K562 (cell line): ENCODE measurements around the gene ATP2A3. TPM values are rescaled to one million over a fixed set of nuclear protein-coding genes. Genes with fewer than 3 reads are reported as not detected.

Experiments
- ATF7 ChIP-seq: fragments of 450-650 bp; IDR thresholded peaks from 2 replicates; pipeline ENCODE4 v1.7.1; 2014; ENCODE audit warnings: mild to moderate bottlenecking, moderate library complexity
- C11orf30 ChIP-seq: fragments of 450-650 bp; IDR thresholded peaks from 2 replicates; pipeline ENCODE4 v1.6.1; 2016; ENCODE audit warnings: low read depth, mild to moderate bottlenecking
- CTBP1 ChIP-seq: fragments of 450-650 bp; IDR thresholded peaks from 2 replicates; pipeline ENCODE4 v1.6.1; 2016; ENCODE audit warnings: borderline replicate concordance
- ELF2 ChIP-seq: fragments of 250-450 bp; sonication (Bioruptor Pico); IDR thresholded peaks from 2 replicates; pipeline ENCODE4 v1.5.0; 2021; ENCODE audit warnings: mild to moderate bottlenecking
- FOXA3 ChIP-seq, 2 experiments: fragments of 450-650 bp in 1 of 2; sonication (generic) in 1 of 2; formaldehyde crosslinking; IDR thresholded peaks in 1 of 2; conservative IDR thresholded peaks in 1 of 2; 2 replicates each; pipeline versions ENCODE4 v1.4.0 to v1.8.0; 2020 to 2022; ENCODE audit warnings: mild to moderate bottlenecking in 2 of 2, missing genetic modification reagents in 1 of 2
- GATAD2A ChIP-seq: fragments of 450-650 bp; IDR thresholded peaks from 2 replicates; pipeline ENCODE4 v1.6.1; 2017
- HNRNPUL1 ChIP-seq: fragments of 200-400 bp; formaldehyde crosslinking; IDR thresholded peaks from 2 replicates; pipeline ENCODE4 v1.6.1; 2017; ENCODE audit warnings: low read length
- MTA3 ChIP-seq: fragments of 450-650 bp; formaldehyde crosslinking; IDR thresholded peaks from 2 replicates; pipeline ENCODE4 v1.6.1; 2017; ENCODE audit warnings: mild to moderate bottlenecking, borderline replicate concordance
- SMARCE1 ChIP-seq: fragments of 450-650 bp; IDR thresholded peaks from 2 replicates; pipeline ENCODE4 v1.7.1; 2016; ENCODE audit warnings: mild to moderate bottlenecking
- SPI1 ChIP-seq: IDR thresholded peaks from 2 replicates; pipeline ENCODE4 v1.6.1; 2011; ENCODE audit warnings: low read depth, low read length, control low read depth, borderline replicate concordance
- TAF1 ChIP-seq: IDR thresholded peaks from 2 replicates; pipeline ENCODE4 v1.6.1; 2011; ENCODE audit warnings: mild to moderate bottlenecking, low read length, moderate library complexity; ENCODE audit not compliant: insufficient read depth, control insufficient read depth, severe bottlenecking; ENCODE audit errors: extremely low read depth
- TBL1XR1 ChIP-seq, 2 experiments: IDR thresholded peaks; 2 replicates each; pipeline ENCODE4 v1.6.1; 2012; ENCODE audit warnings: improper control_type of control experiment in 2 of 2, low read length in 2 of 2, mild to moderate bottlenecking in 1 of 2
- TBP ChIP-seq: optimal IDR thresholded peaks from 2 replicates; pipeline ENCODE3; 2011; ENCODE audit warnings: low read depth, low read length, improper control_type of control experiment
- THRB ChIP-seq: fragments of 450-650 bp; formaldehyde crosslinking; conservative IDR thresholded peaks from 2 replicates; pipeline ENCODE4 v1.4.0; 2022; ENCODE audit warnings: mild to moderate bottlenecking, missing genetic modification characterization
- YY1 ChIP-seq, 3 experiments: IDR thresholded peaks; 2 replicates each; pipeline ENCODE4 v1.6.1; 2011; ENCODE audit warnings: low read length in 2 of 3, mild to moderate bottlenecking in 2 of 3, moderate library complexity in 2 of 3, borderline replicate concordance in 1 of 3, control low read depth in 1 of 3, low read depth in 1 of 3; ENCODE audit not compliant: insufficient read depth in 3 of 3, insufficient replicate concordance in 2 of 3, control insufficient read depth in 1 of 3, insufficient read length in 1 of 3; ENCODE audit errors: extremely low read depth in 1 of 3
- ZBTB9 ChIP-seq: fragments of 450-650 bp; formaldehyde crosslinking; IDR thresholded peaks from 2 replicates; pipeline ENCODE4 v1.4.0; 2020; ENCODE audit warnings: mild to moderate bottlenecking, moderate library complexity
- ZNF583 ChIP-seq: fragments of 250-450 bp; sonication (Bioruptor Pico); IDR thresholded peaks from 2 replicates; pipeline ENCODE4 v1.4.0; 2020
- ZNF75A ChIP-seq: fragments of 450-650 bp; formaldehyde crosslinking; IDR thresholded peaks from 2 replicates; pipeline ENCODE4 v1.4.0; 2020; ENCODE audit warnings: mild to moderate bottlenecking
- polyA plus RNA-seq, 8 experiments: library from polyadenylated mRNA; depleted of rRNA in 4 of 8; stranded (reverse) in 5 of 8; unstranded in 3 of 8; fragments of >200 nt; fragmentation: Nextera tagmentation in 2 of 8; fragmentation: Illumina TruSeq in 1 of 8; extraction: Ambion mirVana in 2 of 8; extraction: Trizol in 1 of 8; gene quantifications; 2 replicates each; pipeline versions ENCODE4 v1.2.1 to v1.2.3, GENCODE V29; 2011 to 2014; ENCODE audit warnings: inconsistent platforms in 1 of 8, missing spikeins in 1 of 8
- total RNA-seq, 7 experiments: library from RNA; depleted of rRNA in 6 of 7; stranded (reverse); fragments of >200 nt in 6 of 7; fragmentation: Illumina TruSeq in 2 of 7; extraction: Trizol in 2 of 7; gene quantifications; 2 replicates each; pipeline versions ENCODE4 v1.2.1 to v1.2.3, GENCODE V29; 2011 to 2021; ENCODE audit warnings: low replicate concordance in 1 of 7
- TF ChIP-seq, protein P1 (sequence below): fragments of 200-800 bp; sonication (Bioruptor generic); IDR thresholded peaks from 2 replicates; pipeline ENCODE4 v1.6.1; 2016; ENCODE audit warnings: missing genetic modification characterization, missing compliant biosample characterization

Gene ATP2A3
- total and polyA plus RNA-seq, 9 of the 15 experiments (the other 6 are each of a cell fraction or from before 2014, with no cell fraction given), result 0.65 to 103 (median 31.3) TPM

- peak; percentile 32; the same call in 1 of the 2 replicates for TF ChIP-seq ATF7
- TF ChIP-seq, protein P1, sequence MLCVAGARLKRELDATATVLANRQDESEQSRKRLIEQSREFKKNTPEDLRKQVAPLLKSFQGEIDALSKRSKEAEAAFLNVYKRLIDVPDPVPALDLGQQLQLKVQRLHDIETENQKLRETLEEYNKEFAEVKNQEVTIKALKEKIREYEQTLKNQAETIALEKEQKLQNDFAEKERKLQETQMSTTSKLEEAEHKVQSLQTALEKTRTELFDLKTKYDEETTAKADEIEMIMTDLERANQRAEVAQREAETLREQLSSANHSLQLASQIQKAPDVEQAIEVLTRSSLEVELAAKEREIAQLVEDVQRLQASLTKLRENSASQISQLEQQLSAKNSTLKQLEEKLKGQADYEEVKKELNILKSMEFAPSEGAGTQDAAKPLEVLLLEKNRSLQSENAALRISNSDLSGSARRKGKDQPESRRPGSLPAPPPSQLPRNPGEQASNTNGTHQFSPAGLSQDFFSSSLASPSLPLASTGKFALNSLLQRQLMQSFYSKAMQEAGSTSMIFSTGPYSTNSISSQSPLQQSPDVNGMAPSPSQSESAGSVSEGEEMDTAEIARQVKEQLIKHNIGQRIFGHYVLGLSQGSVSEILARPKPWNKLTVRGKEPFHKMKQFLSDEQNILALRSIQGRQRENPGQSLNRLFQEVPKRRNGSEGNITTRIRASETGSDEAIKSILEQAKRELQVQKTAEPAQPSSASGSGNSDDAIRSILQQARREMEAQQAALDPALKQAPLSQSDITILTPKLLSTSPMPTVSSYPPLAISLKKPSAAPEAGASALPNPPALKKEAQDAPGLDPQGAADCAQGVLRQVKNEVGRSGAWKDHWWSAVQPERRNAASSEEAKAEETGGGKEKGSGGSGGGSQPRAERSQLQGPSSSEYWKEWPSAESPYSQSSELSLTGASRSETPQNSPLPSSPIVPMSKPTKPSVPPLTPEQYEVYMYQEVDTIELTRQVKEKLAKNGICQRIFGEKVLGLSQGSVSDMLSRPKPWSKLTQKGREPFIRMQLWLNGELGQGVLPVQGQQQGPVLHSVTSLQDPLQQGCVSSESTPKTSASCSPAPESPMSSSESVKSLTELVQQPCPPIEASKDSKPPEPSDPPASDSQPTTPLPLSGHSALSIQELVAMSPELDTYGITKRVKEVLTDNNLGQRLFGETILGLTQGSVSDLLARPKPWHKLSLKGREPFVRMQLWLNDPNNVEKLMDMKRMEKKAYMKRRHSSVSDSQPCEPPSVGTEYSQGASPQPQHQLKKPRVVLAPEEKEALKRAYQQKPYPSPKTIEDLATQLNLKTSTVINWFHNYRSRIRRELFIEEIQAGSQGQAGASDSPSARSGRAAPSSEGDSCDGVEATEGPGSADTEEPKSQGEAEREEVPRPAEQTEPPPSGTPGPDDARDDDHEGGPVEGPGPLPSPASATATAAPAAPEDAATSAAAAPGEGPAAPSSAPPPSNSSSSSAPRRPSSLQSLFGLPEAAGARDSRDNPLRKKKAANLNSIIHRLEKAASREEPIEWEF, result no peak
- no peak for TF ChIP-seq HNRNPUL1
- TF ChIP-seq ELF2 (CRISPR knock-in tag), result 0 out of 2 replicates have a peak, but pooled peaks have one; percentile 30
- TF ChIP-seq ZNF583 (CRISPR knock-in tag), result peak; percentile 74; the same call in 1 of the 2 replicates
- TF ChIP-seq TBL1XR1 (IDR thresholded peaks at IDR 0.05; ENCODE audit: low read length in 2 of 2), result peak in 1 of 2 experiments; percentile 35; a peak in 1 of 4 replicates
- no peak for TF ChIP-seq YY1 (IDR thresholded peaks at IDR 0.05; ENCODE audit: borderline replicate concordance in 1 of 3, control insufficient read depth in 1 of 3, extremely low read depth in 1 of 3, insufficient read depth in 3 of 3, insufficient read length in 1 of 3, insufficient replicate concordance in 2 of 3, low read depth in 1 of 3, low read length in 2 of 3)
- TF ChIP-seq TAF1, result peak; percentile 60
- TF ChIP-seq C11orf30, result no peak
- TF ChIP-seq SMARCE1, result peak; percentile 25; the same call in 1 of the 2 replicates
- TF ChIP-seq MTA3, result peak; percentile 71; the same call in 1 of the 2 replicates
- TF ChIP-seq TBP, result peak; percentile 53
- TF ChIP-seq SPI1, result peak; percentile 76
- no peak for TF ChIP-seq ZBTB9
- peak; percentile 94 for TF ChIP-seq CTBP1
- TF ChIP-seq THRB (CRISPR knock-in tag), result no peak
- no peak for TF ChIP-seq ZNF75A (CRISPR knock-in tag)
- TF ChIP-seq GATAD2A, result no peak
- TF ChIP-seq FOXA3 (CRISPR knock-in tag; conservative IDR thresholded peaks at IDR 0.05 in 1 of 2, IDR thresholded peaks at IDR 0.05 in 1 of 2), result no peak
Measured at GRCh38 chr17:3965118-3965800, 1.0 kb upstream of the ATP2A3 start (continued).
